HFF-Myc (cell line): ENCODE data around the gene KRTAP2-4.
A peak's percentile ranks its signal among the peaks of the same experiment; 100 is the strongest.
"Not testable (repeated sequence)": the region's sequence is repeated elsewhere in the genome, so short reads cannot be mapped to it uniquely, and the experiment has no call there.

Experiments used
- DNase-seq: peaks from one replicate; pipeline ENCODE4 v3.0.0-alpha.2; 2011; ENCODE audit warnings: low read depth; ENCODE audit errors: extremely low read depth
- H3K4me3 ChIP-seq: replicated peaks from 2 replicates; pipeline ENCODE4 v1.5.1; 2011; ENCODE audit warnings: low read depth, mild to moderate bottlenecking, control low read depth, low read length
- TF ChIP-seq, protein P1 (sequence below): IDR thresholded peaks from 2 replicates; pipeline ENCODE4 v1.5.1; 2012; ENCODE audit warnings: mild to moderate bottlenecking, low read depth, low read length, control low read depth; ENCODE audit errors: missing control alignments

Gene KRTAP2-4

DNA sequence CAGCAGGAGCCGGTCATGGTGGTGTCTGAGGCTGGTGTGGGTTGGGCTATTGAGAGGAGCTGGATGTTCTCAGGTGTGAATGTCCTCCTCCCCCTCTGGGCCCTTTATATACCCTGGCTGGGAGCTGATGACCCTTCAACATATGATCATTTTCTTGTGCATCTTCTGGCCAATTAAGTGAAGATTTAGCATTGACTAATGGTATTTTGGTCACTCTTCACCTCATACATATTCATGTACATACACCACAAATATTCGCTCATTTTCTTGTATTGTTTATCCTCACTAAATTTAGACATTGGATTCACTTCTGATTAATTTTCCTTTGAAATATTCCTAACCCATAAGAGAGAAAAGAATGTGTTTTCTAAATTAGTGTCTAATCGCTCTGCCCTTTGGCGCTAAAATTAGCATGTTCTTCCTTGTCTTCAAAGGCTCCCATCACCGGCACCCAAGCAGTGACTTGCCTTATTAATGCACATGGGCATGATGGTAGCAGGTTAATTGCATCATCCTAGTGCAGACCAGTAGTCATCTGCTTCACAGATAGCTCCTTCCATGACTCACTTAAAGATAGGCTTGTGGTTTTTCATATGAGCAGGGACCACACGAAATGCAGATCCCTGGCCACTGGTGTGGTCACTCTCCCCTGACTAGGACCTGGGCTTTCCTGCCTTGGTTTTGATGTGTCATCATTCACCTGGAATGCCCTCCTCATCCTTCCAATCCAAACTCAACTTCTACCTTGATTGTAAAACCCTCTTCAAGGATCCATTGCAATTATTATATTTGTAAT lies at the start of gene KRTAP2-4:
KRTAP2-4 (minus strand) TSS at position 51 of the 796 bp plus-strand sequence; CDS start at position 17, 34 bp downstream.
- peak; percentile 85 for DNase-seq
- TF ChIP-seq, protein P1, sequence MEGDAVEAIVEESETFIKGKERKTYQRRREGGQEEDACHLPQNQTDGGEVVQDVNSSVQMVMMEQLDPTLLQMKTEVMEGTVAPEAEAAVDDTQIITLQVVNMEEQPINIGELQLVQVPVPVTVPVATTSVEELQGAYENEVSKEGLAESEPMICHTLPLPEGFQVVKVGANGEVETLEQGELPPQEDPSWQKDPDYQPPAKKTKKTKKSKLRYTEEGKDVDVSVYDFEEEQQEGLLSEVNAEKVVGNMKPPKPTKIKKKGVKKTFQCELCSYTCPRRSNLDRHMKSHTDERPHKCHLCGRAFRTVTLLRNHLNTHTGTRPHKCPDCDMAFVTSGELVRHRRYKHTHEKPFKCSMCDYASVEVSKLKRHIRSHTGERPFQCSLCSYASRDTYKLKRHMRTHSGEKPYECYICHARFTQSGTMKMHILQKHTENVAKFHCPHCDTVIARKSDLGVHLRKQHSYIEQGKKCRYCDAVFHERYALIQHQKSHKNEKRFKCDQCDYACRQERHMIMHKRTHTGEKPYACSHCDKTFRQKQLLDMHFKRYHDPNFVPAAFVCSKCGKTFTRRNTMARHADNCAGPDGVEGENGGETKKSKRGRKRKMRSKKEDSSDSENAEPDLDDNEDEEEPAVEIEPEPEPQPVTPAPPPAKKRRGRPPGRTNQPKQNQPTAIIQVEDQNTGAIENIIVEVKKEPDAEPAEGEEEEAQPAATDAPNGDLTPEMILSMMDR = no peak
- no peak within 1 kb of the TSS for H3K4me3 ChIP-seq

- TF ChIP-seq, protein P1 = no peak
- DNase-seq = no peak
- no peak overlapping the region for H3K4me3 ChIP-seq
Measured at GRCh38 chr17:41111151-41111885, 45.6 kb upstream of the KRTAP2-4 start.

DNA sequence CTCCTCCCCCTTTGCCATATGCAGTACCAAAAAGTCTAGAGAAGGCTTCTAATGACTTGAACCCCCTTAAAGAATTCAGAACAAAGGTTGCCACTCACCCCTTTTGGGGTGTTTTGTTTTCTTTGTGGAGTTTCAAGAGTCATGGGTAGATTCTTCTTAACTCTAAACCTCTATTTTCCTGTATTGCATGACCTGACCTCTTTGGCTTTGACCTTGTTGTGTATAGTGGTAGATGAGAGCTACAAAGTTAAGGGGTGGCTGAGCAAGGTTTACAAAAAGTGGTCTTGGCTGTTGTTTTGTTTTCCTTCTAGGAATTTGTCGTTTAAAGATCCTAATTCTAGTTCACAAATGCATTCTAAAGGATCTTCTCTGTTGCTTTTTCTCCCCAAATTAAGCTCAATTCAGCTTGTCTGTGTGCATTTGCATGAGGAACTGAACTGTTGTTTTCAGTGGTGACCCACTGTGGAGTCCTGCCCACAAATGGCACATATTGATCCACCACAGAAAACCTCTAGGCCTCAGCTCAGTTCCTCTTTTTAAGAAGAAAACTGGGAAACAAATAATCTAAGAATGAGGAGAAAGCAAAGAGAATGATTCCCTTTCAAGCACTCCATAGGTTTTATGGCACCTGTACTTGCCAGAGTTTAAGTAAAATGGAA lies 43.2 kb upstream of the KRTAP2-4 start:
- not testable (repeated sequence) for DNase-seq, H3K4me3 ChIP-seq

DNA sequence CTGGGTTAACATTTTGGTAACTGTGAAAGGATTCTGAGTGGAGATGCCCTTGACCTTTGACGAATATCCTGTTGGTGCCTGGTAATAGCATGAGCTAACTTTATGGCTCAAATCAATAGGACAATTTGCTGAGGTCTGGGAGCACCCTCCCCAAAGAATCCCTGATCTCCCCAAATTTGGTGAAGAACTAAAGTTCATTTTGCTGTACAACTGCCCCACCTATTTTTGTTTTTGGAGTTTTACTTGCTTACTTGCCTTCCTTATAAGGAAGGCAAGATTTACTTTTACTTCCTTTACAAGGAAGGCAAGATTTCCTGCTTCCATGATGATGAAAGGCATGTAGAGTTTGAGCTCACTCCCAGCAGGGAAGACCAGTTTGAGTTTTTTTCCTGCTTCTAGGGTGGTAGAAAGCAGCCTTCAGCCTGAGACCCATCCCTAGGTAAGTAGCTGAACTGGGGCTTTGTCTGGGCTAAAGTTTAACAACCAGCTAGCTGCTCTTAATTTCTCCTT lies 42.3 kb upstream of the KRTAP2-4 start:
- no peak for DNase-seq
- TF ChIP-seq, protein P1 = no peak
- H3K4me3 ChIP-seq = no peak overlapping the region

DNA sequence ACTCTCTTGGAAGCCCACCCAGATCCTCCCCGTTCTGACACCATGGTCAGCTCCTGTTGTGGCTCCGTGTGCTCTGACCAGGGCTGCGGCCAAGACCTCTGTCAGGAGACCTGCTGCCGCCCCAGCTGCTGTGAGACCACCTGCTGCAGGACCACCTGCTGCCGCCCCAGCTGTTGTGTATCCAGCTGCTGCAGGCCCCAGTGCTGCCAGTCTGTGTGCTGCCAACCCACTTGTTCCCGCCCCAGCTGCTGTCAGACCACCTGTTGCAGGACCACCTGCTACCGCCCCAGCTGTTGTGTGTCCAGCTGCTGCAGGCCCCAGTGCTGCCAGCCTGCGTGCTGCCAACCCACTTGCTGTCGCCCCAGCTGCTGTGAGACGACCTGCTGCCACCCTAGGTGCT lies 39.7 kb upstream of the KRTAP2-4 start, which contains the start of gene KRTAP4-9:
KRTAP4-9 (plus strand) TSS at position 43 of the 400 bp plus-strand sequence; CDS start at position 43, 0 bp downstream.
- DNase-seq, H3K4me3 ChIP-seq: not testable (repeated sequence)

DNA sequence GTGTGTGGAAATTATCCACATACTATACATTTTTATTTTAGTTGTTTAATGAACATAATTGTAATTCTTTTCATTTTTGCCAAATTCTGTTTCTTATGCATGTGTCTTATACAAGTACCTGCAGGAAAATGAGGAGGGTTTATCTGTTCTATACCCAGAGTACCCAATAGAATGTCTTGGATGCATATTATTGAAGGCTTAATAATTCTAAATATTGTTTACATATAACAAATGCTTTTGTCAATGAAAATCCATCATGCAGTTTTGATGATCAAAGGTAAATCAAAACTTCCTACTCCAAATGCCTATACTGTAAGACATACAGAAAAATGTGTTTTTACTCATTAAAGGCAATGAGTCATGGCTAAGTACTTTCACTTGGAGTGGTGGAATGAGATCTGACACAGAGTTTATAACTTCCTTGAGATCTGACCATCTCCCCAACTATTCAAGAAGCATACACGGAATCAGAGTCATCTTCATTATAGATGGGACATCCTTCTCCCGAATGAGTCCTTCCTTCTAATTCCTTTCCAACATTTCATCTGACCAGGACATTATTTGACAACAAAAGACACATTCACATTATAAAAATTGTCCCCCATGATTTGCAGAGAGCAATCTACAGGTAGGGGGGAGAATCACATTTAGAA lies 38.8 kb upstream of the KRTAP2-4 start:
- H3K4me3 ChIP-seq, DNase-seq: not testable (repeated sequence)

DNA sequence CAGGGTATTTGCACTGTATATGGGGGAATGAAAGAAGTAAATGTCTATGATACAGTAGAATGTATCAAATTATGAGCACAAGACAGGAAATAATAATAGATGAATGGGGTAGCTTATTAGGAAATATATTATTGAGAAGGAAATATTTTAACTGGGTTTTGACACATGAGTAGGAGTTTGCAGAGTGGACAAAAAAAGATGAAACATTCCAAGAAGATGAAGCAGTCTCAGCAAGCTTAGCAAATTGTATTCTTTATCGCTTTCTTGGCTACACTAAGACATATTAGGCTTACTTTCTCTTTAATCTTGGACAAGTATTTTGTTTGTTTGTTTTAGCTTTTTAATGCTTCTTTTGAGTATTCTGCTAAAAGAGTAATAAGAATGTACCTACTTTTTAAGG lies 38.2 kb upstream of the KRTAP2-4 start:
- TF ChIP-seq, protein P1 = no peak
- no peak for DNase-seq
- no peak overlapping the region for H3K4me3 ChIP-seq
